ENCODE results near the gene LRRC66.

The LRRC66 gene, protein sequence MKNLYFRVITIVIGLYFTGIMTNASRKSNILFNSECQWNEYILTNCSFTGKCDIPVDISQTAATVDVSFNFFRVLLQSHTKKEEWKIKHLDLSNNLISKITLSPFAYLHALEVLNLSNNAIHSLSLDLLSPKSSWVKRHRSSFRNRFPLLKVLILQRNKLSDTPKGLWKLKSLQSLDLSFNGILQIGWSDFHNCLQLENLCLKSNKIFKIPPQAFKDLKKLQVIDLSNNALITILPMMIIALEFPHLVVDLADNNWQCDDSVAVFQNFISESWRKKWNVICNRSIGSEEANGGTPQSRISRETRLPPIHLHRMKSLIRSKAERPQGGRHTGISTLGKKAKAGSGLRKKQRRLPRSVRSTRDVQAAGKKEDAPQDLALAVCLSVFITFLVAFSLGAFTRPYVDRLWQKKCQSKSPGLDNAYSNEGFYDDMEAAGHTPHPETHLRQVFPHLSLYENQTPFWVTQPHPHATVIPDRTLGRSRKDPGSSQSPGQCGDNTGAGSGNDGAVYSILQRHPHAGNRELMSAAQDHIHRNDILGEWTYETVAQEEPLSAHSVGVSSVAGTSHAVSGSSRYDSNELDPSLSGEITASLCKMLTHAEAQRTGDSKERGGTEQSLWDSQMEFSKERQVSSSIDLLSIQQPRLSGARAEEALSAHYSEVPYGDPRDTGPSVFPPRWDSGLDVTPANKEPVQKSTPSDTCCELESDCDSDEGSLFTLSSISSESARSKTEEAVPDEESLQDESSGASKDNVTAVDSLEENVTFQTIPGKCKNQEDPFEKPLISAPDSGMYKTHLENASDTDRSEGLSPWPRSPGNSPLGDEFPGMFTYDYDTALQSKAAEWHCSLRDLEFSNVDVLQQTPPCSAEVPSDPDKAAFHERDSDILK

DNA sequence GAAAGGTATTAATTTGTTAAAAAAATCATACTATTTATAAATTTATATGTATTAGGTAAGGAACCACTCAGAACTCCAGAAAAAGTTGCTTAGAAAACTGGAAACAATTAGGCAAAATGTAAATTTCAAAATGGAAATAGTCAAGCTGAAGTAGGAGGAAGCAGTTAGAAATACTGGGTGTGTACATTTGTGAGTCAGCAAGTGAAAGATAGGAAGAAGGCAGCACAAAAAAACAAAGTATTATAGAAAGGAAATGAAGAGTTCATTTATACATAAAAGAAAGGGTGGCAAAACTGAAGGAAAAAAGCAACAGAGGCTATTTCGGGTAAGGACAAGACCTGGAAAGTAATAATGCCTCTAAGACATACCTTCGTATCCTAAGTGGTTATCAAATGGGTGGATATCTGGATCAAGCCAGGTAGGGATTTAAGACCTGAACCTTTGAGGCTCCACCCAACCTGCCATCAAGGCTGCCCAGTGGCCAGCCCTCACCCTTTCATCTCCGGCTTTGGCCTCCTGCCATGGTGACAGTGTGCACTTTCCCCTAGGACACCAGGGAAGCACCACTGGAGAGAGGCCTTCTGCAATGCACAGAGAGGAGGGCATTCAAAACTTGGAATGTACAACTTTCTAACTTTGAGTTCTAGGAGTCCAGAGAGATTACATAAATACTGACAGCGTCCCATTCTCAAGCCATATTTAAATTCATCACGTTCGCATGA lies at the start of gene LRRC66:
TSS of gene LRRC66 (minus strand) at position 428 of the 722 bp plus-strand sequence. CDS start 2,750 bp downstream, outside the sequence.
- DNase-seq (ENCODE audit: low read depth, low spot score): no peak

DNA sequence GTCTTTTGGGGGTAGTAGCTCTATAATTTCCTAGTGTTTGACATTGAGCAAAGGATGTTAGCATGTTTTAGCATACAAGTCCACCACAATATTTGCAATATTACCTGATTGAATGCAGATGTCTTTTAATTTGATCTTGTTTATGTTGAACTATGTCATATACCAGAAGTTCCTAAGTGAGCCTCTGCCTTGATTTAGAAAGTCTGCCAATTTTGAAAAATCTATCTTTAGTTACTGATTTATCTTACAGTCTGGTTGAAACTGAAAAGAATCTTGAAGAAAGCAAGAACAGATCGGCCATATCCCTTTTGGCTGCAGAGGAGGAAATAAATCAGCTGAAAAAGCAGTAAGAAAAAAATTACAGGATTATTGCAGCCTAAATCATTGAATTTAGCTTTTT lies 49.4 kb upstream of the LRRC66 start:
- no peak for DNase-seq (ENCODE audit: low read depth, low spot score)

DNA sequence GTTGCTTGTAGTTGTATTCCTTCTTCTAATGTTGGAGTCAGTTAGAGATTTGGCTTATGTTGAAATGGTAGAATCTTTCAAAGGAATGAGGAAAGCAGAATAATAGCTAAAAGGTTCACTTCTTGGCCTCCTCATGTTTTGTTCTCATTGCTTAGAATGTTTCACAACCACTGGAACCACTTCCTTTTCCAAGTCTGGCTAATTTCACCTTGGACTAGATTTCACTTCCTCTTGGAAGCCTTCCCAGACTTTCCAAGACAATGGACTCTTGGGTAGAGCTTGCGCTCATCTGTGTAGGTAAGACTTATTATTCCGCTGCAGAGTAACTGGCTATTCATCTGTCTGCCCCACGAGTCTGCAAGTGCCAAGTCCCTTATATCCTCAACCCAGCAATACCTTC lies 39.2 kb upstream of the LRRC66 start:
- DNase-seq (ENCODE audit: low read depth, low spot score): peak; percentile 76

DNA sequence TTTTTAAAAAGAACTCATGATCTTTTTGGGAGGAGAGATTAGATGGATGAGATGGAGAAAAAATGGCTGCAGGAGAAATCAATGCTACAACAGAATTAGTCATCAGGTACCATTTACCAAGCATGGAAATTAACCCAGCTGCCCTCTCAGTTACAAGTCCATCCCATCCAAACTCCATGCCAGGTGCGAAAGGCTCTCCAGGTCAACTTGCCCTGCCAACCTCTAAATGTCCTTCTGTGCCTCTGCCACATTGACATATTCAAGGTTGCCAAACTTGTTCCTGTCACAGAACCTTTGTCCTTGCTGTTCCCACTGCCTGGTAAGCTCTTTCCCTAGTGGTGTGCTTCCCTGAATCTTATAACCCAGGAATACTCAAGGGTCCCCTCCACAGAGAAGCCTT lies 38.1 kb upstream of the LRRC66 start:
- DNase-seq (ENCODE audit: low read depth, low spot score): no peak

DNA sequence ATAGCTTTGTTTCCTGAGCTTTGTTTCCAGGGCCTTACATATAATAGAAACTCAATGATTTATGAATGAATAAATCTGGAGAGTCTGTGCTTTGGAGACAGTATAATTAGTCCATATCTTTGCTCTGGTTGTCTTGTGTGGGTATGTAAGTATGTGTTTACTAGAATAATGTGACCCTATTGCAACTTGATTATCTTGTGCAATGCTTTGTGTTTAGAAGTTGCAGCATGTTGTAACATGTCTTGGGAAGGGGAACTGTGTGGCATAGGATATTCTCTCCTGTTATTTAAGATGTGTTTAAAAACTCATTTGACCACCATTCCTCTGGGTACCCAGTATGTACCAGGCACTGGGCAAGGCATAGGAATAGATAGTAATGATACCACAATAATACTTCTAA lies 37.0 kb upstream of the LRRC66 start:
- no peak for DNase-seq (ENCODE audit: low read depth, low spot score)

DNA sequence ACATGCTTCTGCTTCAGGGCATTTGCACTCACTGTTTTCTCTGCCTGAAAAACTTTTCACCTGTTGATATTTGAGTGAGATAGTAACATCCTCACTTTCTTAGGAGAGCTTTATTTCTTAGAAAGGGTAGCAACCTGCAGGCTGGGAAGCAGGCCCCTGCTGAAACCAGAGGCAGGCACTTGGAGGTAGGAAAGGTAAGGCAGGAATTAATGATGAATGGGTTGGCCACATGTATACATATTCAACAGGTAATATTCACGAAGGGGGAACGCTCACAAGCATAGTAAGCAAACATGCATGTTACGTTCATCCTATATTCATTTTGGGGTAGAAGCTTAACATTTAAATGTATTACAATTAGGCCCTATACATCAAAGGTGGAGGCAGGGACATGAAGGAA lies 34.1 kb upstream of the LRRC66 start:
- DNase-seq (ENCODE audit: low read depth, low spot score): no peak

DNA sequence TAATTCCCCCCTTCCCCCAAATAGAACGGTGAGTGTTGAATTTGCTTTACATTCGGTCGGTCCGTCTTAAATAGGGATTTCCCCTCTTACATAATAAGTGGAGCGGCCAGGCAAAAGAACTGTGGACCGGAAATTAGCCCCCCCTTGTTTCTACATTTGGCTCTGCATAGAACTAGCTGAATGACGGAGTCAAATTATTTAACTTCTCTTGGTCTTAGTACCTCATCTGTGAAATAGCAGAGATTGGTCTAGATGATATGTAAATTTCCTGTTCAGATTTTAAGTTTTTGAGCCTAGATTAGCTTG lies 32.3 kb upstream of the LRRC66 start:
- peak; percentile 18 for DNase-seq (ENCODE audit: low read depth, low spot score)

DNA sequence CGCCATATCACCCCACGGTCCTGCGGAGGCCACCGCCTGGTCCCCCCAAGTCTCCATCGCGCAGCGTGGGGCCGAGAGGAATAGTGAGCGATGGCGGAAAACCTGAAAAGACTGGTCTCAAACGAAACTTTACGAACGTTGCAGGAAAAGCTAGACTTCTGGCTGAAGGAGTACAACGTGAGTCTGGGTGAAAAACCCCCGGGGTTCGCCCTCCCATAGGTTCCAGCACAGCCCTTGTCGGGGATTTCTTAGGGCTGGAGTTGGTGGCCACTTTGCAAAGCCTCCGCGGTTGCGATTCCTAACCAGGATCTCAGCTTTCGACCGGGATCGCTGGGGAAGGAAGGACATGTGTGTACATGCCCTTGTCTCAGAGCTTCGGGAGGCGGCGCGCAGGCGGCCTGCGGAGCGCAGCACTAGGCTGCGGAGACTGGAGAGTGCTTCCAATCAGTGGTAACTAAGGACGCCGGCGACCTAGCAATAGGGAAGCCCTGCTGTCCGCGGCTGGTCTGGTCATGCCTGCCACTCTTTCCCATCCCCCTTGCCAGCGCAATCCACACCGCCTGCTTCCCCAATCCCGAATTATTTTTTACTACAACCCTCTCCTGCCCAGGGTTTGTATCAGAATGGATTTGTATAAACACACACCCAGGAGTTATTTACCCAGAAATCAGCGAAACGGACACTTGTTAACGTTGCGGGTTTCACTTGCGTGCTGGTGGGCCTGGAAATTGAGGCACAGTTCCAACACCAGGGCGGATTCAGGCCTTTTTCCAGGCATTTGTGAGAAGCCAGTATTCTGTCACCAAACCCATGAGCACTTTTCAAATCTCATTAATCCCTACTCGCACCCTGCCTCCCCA lies 31.7 kb upstream of the LRRC66 start:
- peak; percentile 95 for DNase-seq (ENCODE audit: low read depth, low spot score)

DNA sequence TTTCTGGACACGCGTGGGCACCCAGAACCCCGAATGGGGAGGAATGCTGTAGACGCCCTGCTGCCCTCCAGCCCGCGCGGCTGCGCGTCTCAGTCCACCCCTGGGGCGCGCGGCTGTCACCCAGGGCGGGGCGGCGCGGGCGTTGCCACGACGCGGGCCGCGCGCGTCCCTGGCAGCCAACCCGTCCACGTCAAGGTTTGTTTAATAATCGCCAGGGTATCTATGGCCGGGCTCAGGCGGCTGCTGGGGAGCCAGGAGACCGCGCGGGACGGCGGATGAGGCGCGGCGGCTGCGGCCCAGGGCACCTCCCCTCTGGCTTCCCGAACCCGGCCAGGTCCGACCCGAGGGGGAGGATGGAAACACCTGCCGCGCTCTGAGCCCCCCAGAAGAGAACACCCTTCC lies 31.1 kb upstream of the LRRC66 start, which contains the start of gene SPATA18:
TSS of gene SPATA18 (plus strand) at position 92 of the 402 bp plus-strand sequence. CDS start 401 bp downstream, outside the sequence.
- peak; percentile 60 for DNase-seq (ENCODE audit: low read depth, low spot score)

DNA sequence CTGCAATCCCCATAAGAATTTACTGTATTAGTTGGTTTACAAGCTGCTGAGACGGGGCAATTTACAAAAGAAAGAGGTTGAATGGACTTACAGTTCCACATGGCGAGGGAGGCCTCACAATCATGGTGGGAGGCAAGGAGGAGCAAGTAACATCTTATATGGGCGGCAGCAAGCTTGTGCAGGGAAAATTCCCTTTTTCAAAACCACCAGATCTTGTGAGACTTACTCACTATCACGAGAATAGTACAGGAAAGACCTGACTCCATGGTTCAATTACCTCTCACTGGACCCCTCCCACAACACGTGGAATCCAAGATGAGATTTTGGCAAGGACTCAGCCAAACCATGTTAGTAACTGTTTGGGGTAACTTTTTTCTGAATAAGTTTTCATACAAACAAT lies 29.1 kb upstream of the LRRC66 start:
- no peak for DNase-seq (ENCODE audit: low read depth, low spot score)

DNA sequence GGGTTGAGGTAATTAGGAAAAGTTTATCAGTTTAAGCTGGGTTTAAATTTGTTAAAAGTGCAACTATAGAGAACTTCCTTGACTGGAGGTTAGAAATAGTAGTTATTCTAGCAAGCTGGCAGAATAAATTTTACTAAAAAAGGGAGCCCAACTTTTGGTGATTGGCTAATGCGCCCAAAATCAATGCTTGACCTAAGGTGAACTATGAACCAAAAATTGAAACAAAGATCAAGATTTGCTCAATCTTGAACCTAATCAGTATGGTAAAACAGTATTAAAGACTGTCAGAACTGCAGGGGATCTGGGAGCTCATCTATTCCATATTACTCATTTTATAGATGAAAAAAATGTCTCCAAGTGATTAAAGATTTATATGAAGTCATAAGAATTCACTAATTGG lies 24.9 kb upstream of the LRRC66 start:
- no peak for DNase-seq (ENCODE audit: low read depth, low spot score)

DNA sequence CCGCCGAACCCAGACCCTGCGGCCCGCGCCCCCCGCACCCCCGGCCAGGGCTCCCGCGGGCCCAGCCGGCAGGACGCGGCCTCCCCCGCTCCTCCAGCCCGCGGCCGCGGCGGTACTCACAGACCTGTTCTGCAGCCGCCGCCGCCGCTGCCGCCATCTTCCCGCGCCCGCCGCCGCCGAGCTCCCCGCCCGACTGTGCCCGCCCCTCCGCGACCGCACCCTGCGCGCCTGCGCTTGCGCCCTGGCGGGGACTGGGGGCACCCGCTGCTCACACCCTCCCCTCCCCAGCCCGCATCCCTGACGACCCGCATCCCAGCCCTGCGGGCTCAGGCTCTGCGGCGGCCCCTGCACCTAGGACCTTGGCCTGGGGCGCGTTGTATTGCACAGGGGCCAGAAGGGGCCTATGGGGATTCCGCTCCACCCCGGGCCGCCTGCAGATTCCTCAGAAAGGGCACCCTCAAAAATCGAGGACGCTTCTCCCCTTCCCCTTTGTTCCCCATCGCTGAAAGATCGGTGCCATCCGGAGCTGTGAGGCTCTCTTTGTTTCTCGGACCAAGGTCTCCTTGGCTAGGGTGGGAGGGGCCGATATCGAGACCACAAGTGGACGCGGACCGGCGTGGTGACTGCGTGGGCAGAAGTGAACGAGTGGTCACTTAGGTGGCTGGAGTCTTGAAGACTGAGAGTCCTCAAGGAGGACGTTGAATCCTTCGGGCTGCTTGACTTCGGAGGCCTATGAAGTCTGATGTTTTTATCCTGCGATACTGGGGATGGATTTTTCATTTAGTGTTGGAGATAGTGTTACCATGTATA lies 18.1 kb upstream of the LRRC66 start, which contains the start of gene SGCB:
TSS of gene SGCB (minus strand) at position 197 of the 810 bp plus-strand sequence. CDS start at position 157, 40 bp downstream.
- DNase-seq (ENCODE audit: low read depth, low spot score): peak; percentile 87

DNA sequence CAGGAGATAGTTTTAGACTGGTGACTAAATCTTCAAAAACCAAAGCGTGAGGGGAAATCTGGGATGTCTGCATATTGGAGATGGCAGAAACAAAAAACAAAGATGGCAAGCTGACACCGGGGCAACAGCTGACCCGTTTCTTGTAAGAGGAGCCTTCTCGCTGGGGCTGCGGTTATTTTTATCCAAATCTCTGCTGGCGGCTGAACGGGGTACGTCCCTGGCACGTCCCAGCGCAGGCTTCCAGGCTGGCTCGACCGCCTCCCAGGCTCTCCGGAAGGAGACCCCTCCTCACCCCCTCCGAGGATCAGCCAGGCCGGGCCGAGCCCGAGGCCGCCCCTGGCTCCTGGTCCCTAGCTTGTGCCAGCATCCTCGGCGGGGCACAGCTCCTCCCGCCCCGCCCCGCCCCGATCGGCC lies 17.5 kb upstream of the LRRC66 start:
- peak; percentile 71 for DNase-seq (ENCODE audit: low read depth, low spot score)

DNA sequence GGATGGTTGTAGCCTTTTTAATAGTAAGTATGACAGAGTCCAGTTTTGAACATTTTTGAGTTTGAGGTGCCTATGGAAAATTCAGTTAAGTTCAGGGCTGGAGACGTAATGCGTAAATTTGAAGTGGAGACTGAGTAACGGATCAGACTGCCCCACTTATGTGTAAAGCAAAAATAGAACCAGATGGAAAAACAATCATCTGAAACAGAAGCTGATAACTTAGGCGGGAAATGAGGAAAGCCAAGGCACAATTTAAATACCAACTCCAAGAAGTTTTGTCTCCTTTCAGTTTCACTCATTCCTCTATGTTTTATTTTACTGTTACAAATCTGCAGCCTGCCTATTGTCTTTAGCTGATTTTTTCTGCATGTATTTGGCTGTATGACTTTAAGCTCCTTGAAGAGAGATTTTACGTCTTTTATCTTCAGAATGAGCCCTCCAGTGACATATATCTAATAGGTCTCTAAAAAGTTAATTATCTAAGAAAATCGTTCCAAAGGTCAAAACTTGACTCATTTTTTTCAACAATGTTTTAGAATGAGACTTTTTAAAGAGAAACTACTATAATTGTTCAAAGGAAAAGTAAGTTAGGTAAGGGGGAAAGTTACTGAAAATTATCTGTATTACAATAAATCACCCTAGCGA lies 16.8 kb upstream of the LRRC66 start:
- no peak for DNase-seq (ENCODE audit: low read depth, low spot score)

DNA sequence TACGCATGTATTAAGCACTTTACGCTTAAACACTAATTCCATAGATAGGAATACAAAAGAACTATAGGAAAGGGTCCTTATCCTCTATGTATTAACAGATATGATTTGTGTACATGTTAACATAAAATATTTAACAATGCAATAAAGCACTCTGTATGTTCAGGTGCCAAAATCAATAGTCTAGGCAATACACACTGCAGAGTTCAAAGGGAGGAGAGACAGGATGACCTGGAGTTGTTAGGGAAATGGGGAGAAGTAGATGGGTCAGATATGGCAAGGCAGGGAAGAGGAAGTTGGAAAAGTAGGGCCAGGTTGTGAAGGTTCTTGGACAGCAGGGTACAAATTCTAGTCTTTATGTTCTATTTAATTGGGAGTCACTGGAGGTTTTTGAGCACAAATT lies 15.0 kb upstream of the LRRC66 start:
- DNase-seq (ENCODE audit: low read depth, low spot score): no peak

DNA sequence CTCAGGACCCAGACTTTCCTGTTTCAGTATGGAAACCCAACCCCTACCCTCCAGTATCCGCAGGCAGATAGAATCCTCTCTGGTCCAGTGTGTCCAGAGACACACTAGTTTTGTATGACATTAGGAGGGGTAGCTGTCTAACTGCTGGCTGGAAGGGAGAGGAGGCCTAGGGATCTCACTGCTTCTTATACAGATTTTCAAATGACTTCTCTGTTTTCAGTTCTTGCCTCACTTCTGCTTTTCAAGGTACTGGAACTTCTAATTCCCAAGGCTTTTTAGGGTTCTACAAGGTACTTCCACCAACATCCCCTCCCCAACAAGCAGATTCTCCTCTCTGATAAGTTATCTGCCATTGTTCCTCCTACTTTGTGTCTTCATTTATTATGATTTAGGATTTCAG lies 11.8 kb upstream of the LRRC66 start:
- no peak for DNase-seq (ENCODE audit: low read depth, low spot score)

DNA sequence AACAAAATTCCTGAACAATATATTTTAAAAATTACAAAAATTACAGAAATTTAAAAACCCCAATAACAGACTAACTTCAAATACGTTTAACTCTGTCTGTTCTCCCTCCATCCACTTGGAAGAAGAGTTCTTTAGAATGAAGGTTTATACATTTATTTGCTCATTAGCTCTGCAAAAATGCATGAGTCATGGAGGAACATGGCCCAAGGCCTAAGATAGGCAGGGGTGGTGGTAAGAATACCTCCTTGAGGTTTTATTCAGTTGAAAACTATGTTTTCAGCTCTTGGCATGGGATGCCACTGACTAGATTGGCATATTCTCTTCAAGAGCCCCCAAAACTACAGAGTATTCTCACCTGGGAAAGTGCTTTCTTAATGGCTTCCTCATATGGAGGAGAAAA lies 8.8 kb upstream of the LRRC66 start:
- DNase-seq (ENCODE audit: low read depth, low spot score): peak; percentile 87

DNA sequence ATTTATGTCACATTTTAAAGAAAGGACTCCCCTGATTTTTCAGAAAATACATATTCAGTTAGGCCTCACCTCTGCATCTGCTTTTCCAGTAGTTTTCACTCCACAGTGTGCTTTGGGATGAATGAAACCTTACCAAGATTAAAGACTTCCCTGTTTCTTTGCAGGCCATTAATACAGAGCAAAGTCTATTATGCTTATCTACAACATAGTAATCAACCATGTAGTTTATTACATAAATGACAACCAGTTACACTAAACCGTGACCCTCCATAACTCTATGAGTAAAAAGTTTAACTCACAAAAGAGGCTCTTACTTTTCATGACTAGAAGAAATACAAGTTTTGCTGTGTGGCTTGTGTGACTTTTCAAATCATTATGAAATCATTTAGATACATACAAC lies 2.3 kb downstream of the LRRC66 start:
- no peak for DNase-seq (ENCODE audit: low read depth, low spot score)

DNA sequence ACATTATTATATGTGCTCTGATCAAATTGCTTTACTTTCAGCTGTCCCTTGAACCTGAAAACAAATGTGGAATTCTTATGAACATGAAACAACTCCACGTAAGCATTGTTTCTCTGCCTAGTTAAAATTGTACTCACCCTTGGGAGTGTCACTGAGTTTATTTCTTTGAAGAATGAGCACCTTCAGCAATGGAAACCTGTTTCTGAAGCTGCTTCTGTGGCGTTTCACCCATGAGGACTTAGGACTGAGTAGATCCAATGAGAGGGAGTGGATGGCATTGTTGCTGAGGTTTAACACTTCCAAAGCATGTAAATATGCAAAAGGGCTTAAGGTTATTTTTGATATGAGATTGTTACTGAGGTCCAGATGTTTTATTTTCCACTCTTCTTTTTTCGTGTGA lies 3.2 kb downstream of the LRRC66 start:
- DNase-seq (ENCODE audit: low read depth, low spot score): no peak

DNA sequence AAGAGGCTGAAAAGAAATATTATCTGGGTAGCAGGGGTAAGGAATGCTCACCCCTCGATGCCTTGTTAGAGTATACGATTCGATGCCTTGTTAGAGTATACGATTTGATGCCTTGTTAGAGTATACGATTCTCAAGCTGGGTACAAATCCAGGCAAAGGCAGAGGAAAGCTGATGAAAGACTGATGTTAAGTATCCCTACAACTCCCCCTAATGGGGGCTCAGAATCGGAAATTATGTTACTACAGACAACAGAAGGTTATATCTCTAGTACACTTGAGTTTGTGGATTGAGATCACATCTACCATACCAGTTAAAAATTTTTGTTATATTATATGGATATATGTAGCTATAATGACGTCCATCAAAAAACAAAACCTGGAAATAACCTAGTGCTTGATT lies 4.8 kb downstream of the LRRC66 start:
- DNase-seq (ENCODE audit: low read depth, low spot score): peak; percentile 60

Measured in astrocyte of the hippocampus (primary cell).